GM18499 (cell line): ENCODE measurements around the gene HDAC7.

Experiments used
- ATAC-seq: cut with Tn5 transposase; IDR thresholded peaks from one replicate; pipeline ENCODE4 v1.9.1; 2021; ENCODE audit warnings: moderate number of reproducible peaks; ENCODE audit not compliant: insufficient read depth, unreplicated experiment

HDAC7 gene

DNA sequence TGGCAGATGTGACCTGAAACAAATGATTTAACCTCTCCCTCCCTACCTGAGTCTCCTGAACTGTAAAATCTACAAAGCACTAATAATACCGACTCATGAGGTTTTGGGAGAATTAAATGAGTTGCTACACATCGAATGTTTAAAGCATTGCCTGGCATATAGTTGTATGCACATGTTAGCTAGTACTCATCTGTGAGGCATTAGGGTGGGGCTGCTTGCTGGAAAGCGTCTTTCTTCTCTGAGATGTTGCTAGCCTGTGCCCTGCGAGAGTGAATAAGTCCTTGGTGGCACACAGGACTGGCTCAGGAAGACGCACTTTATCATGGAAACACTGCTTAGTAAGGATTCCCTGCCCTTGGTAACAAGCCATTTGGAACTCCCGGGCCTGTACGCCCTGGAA, 67.2 kb downstream of the HDAC7 start:
- ATAC-seq, result no peak

DNA sequence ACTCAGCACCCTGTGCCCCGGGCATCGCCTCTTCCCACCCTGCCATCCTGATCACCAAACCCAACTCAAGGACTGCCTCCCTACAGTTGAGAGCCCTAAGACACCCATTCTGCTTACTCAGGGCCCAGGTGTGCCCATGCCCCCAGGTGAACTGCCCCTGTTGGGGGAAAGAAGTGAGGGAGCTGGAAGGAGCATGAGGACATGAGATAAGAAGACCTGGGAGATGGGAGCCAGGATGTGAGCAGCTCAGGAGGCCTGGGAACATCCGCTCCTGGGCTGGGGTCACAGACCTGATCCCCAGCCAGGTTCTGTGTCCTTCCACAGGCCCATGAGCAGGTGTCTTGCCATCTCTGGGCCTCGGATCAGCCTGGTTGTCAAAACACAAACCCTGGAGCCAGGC, 67.6 kb downstream of the HDAC7 start:
- no peak for ATAC-seq

DNA sequence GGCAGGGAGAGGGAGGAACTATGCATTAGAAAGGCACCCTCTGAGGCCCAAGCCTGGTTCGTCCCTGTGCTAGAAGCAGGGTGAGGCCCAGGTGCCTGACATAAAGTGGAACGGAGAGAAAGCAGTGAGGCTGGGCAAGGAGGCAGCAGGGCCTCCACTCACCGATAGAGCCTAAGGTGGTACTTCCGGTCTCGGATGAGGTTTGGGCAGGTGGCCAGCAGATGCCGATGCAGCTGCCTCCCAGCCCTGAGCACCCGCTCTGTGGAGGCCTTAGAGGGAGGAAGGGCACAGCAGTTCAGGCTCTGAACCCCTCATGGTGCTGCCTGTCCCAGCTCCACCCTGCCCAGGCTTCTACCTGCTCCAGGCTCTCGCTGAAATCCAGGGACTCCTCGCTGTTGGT, 68.1 kb downstream of the HDAC7 start:
- ATAC-seq, result no peak

DNA sequence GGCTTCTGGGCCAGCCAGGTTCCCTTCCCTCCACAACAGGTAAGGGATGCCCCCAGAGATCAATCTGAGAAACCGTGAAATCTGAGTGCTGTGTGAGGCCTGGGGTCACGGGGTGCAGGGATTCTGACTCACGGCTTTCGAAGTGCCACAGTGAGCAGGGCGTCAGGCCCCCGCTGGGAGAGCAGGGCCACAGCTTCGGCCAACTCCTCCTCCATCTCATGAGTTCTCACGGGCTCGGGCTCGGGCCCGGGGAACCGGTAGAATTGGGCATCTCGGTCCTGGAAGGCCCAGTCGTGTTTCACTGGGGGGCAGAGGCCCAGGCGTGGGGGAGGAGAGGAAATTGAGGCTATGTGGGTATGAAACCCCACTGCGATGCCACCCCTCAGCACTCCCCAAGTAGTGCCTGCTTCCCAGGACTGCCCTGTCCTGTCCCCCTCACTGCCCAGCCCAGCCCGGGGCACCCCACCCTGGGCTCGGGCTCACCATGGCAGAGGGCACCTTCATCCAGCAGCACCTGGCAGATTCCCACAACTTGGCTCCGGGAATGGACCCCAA, 68.7 kb downstream of the HDAC7 start:
- no peak for ATAC-seq

DNA sequence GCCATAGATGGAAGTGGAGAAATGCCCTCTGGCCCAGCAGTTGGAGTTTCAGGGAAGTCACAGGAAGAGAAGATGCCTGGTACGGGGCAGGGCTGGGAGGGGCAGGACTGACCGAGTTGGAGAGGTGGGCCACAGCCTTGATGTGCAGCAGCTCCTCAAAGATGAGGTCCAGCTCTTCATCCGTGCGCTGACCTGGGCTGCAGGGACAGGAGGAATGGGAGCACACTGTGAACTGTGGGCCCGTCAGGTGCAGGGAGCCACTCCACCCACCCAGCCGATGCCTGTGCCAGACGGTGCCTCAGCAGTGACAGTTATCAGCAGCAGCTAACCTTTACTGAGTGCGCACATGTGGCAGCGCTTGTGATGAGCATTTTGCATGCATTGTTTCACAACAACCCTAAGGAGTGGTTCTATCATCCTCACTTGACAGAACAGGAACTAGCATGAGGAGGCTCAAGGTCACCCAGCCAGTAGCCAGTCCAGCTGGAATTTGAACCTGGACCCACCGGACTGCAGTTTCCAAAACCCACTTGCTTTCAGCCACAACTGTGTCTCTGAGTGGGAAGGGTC, 69.4 kb downstream of the HDAC7 start:
- ATAC-seq, result no peak

DNA sequence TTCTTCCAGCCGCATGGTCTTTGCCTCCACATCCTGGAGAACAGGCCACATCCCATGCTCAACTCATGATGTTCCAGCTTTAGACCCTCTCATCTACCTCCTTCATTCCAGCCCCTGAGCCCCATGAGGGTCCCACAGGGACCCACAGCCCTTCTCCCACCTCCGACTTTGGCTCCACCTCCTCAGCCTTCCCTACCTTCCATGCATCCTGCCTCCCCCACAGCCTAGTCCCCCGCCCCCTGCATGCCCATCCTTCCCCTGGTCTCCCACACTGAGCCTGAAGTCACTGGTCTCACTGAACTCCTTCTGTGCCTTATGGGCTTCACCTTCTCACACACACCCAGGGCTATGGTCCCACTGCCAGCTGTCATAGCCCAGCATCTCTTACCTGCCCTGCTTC, 70.8 kb downstream of the HDAC7 start:
- no peak for ATAC-seq

DNA sequence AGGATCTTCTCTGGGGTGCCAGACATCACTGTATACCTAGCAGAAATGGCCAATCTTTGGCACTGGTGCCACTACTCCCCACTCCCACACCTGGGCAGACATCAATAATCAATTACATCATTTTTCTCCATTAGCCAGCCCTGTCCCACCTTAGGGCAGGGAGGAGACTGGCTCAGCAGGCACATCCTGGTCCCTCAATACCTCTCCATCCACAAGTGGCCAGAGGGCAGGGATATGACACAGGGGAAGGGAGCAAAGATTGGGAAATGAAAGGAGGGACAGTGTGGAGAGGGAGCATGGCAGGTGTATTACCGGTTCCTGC, 71.2 kb downstream of the HDAC7 start:
- ATAC-seq, result no peak

DNA sequence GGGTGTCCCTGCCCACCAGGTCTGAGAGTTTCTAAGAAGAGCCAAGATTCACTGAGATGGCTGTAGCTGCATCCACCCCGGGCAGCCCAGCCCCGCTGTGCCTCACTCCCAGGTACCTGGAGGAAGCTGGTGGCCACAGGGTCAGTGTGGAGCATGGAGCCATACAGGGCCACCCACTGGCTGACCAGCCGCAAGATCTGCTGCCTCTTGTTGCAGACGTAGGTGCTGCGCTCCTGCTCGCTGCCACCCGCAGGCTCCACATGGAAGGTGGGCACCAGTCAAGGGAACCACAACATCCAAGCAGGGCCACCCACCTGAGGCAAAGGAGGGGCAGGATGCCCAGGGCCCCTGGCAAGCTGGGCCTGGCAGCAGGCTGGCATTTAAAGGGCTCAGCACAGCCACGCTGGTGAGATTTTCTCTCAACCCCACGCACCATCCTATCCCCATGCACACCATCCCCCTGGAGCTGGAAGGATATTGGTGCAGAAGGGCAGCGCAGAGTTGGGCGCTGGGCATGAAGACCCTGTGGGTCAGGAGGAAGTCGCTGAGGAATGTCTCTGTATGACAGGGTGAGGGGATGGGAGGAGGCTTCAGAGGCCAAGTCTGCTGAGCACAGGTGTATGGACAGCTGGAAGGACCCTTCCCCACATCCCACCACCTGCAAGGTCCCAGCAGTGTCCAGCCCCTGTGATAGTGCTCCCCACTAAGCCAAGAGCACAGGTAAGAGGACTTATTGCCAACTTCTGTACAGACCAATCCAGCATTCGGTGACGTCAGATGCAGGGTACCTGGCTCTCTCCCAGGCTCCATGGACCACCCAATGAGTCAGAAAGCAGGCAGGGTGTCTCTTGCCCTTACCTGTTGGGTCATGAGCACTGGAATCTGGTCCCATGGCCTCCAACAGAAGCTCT, 71.9 kb downstream of the HDAC7 start:
- no peak for ATAC-seq

DNA sequence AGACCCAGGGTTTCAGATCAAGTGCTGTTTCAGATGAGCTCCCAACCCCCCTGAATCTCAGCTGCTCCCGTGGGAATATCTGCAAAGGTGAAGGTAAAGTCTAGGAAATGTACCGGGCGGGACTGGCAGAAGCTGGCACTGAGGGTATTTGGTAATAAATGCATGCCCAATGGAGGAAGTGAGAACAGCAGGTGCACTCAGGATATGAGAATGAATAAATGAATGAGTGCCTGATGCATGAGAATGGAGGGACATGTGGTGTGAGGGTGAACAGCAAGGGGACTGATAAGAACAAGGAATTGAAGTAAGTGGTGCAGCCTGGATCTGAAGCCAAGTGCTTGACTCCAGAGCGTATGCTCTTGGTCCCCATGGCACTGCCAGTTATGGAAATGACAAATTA, 72.6 kb downstream of the HDAC7 start:
- ATAC-seq, result no peak

DNA sequence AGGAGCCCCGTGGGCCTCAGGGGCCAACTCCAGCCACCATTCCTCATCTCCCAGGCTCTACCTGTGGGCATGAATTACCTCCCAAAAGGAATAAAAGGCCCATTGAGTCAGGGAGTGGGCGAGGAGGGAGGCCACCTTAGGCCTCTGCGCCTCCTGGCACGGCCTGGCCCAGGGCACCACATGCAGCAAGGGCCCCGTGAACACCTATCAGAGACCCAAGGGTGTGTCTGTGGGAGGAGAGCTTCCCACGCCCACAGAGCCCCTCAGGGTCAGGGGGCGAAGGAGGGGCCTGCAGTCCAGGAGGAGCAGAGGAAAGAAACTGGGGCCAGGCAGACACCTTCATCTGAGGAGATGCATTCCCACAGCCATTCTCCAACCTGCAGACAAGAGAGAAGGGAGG, 73.2 kb downstream of the HDAC7 start:
- ATAC-seq, result no peak

DNA sequence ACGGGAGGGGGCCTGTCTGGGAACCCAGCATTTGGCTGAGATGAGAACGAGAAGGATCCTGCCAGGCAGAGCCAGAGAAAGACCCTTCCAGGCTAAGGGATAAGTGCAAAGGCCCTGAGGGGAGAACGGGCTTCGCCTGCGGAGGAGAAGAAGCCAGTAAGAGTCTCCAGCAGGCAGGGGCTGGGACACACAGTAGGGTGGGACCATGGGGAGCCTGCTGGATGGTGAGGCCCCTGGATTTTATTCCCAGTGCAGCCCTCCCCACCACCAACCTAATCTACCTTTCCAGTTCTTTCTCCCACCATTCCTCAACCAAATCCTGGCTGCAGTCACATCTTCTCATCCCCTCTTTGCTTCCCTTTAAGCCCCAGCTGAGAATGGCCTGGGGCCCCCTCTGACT, 73.6 kb downstream of the HDAC7 start:
- no peak for ATAC-seq

DNA sequence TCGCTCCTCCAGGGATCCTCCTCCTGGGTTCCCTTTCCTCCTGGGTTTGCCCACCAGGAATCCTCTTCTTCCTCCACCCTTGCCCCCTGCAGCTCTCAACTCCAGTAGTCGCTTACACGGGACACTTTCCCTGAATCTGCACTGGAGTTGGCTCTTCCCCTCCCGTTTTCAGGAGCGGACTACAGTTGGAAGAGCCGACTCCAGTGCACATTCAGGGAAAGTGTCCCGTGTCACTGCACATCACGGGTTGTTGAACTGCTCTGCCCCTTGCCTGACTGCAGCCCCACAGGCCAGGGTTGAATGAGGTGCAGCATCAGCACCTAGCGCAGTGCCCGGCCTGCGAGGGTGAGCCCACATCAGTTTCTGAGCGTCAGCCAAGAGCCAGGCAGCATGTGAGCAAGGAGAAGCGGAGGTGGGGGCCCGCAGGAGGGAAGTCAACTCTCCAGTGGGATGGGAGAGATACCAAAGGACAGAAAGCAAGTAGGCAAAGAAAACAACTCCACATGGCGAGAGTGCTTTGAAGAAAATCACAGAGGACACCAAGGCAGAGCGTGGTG, 74.1 kb downstream of the HDAC7 start:
- ATAC-seq, result no peak

DNA sequence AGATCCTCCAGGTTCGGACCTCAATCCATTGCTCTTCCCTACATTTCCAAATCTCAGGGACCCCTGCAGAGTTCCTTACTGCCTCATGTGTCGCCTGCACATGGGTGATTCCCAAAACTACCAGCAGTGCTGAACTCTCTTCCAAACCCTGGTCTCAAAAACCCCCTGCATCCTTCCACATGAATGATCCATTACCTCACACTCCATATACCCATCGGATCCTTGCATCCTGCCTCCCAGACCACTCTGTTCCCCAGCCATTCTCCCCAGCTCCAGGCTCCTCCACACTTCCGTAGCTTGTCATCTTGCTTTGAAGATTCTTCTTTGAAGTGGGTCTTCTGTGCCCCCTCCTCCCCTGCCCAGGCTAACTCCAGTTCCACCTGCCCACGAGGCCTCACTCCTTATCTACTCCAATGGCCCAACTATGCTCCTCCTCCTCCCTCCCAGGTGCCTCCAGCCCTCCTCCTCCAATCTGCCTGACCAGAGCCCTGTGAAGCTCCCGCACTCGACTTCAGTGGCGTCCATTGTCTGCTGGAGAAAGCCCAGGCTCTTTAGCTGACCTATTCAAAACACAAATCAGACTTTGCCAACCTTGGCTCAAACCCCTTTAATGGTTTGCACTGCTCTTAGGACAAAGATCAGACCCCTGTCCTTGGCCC, 74.8 kb downstream of the HDAC7 start:
- no peak for ATAC-seq

DNA sequence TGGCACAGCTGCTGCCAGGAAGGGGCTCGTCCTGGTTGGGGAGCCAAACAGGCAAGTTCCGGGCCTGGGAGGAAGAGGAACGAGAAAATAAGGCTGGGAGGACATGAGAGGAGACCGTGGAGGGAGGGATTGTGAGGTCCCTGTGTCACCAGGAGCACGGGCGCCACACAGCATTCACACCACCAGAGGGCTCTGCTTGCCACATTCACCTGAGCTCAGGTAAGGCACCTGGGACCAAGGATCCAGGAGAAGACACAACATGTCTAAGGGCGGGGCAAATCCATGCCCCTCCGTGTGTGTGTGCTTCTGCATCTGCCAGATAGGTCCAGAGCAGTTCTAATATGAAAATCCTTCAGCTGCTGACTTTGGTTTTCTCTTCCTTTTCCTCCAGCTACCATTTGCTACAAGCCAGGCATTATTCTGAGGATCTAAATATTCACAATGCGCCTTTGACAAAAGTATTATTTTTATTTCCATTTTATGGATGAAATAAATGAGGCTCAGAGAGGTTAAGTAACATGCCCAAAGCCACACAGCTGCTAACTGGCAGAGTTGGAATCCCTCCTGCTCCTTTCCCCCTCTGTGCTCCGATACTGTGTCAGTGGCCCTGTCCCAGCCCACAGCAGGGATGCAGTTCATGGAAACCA, 75.6 kb downstream of the HDAC7 start:
- ATAC-seq, result no peak

DNA sequence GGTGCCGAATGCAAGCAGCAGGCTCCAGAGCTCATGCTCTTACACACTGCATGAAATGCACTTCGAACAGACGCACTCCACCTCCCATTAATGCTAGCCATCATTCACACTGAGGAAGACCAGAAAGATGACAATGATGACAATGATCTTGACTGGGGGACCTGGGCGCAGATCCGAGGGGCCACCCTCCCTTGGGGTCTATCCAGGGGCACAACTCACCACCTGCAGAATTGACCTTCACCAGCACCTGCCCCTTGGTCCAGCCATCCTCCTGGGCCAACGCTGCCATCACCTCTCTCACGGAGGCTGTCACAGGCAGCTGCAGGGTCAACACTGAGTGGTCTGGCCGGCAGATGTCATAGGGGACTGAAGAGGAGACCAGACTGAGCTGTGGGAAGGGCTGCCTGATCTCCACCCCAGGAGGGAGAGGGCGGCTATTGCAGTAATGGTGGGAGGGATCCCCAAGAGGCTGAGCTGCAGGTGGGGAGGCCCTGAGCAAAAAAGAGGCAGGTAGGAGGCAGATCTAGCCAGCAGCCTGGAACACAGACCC, 76.3 kb downstream of the HDAC7 start:
- ATAC-seq, result no peak

DNA sequence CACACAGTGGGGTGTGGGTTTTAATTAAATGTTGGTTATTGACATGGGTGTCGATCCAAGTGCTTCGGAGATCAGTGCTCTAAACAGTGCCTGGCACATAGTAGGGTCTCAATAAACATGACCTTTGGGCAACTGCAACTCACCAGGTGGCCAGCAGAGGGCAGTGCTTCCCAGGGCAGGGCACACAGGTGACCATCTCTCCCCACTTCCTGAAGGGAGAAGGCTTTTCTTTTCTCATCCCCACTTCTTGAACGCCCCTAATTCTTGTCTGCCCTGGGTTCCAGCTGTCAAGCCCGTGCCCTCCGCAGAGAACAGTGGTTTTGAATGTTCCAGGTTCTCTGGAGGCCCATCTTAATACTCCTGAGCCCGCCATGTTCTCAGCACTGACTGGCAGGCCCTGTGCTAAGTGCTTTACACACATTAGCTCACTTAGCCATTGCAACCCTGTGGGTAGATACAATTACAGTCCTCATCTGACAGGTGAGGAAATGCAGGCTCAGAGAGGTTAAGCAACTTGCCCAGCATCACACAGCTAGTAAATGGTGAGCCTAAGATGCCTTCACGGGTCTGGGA, 77.4 kb downstream of the HDAC7 start:
- no peak for ATAC-seq

DNA sequence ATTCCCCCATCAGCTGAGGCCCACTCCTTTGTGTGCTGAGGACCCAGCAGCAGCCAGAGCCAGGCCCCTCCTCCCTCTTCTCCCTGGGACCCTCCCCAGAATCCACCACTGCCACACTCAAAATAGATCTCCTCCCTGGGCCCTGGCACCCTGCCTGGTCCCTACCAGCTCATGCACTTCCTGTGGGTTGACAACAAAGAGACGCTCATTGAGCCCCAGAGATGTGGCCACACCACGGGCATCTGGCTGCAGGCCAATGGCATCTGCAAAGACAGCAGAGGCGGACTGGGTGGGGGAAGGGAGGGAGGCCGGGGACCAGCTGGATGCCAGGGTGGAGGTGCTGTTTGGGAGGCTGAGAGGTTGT, 78.4 kb downstream of the HDAC7 start:
- ATAC-seq, result no peak

DNA sequence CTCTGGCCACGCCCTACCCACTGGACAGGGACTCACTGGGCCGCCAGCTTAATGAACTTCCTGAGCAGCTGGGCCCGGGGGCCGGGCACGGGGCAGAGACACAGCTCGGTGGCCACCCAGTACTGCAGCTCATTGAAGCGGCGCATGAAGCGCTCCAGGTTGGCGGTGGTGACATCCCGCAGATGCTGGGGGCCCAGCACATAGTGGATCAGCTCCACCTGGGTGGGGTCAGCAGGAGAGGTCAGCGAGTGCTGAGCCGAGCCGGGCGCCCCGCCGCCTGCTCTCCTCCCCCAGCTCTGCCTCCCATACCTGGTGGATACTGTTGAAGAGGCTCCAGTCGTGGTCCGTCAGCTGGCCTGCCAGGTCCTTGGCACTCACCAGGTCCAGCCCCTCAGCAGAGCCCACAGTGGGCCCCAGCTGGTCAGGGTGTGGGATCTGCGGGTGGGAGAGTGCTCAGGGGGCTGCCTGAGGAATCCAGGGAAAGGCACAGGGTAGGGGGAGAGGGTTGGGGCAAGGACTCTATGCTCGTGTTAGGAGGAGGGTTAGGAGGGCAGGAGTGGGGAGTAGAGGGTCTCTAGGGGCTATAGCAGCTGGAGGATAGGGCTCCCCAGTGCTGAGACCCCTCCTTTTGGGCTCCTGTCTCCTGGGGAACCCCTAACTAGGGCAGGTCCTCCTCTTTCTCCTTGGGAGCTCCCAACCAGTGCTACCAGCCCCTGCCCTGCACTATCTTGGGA, 78.9 kb downstream of the HDAC7 start:
- ATAC-seq, result no peak

DNA sequence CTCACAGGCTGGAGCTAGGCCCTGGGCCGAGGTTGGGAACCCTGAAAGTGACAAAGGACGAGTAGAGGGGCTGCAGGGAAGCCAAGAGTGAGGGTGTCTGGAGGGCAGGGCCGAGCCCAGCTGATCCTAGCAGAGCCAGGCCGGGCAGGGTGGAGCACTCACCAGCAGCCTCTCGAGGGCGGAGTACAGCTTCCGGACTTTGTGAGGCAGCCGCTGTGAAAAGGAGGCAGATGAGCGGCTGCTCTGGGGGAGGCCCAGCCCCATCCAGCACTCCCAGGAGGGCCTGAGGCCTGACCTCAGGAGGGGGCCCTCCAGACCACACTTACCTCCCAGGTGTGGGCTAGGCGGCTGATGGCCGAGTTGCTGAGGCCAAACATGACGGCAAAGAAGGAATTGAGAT, 79.7 kb downstream of the HDAC7 start:
- ATAC-seq, result no peak
